Vagina (tissue), 2 donors: ENCODE data around the gene PXK. TPM values are rescaled to one million over a fixed set of nuclear protein-coding genes. Genes with fewer than 3 reads are reported as not detected.

Experiments
- DNase-seq, 2 donors: peaks; one replicate each; pipeline ENCODE4 v3.0.0-alpha.2; 2017; ENCODE audit errors: extremely low spot score in 2 of 2
- H3K27ac ChIP-seq: fragments of 200-600 bp; sonication (generic); one replicate; pipeline ENCODE4 v1.5.1; 2019
- H3K27me3 ChIP-seq: fragments of 200-600 bp; sonication (generic); one replicate; pipeline ENCODE4 v1.5.1; 2019
- H3K36me3 ChIP-seq, 2 donors: fragments of 200-600 bp; sonication (generic); one replicate each; pipeline ENCODE4 v1.5.1; 2017 to 2019
- H3K4me1 ChIP-seq: fragments of 200-600 bp; sonication (generic); one replicate; pipeline ENCODE4 v1.5.1; 2019
- H3K4me3 ChIP-seq, 2 donors: fragments of 200-600 bp; sonication (generic); 1 replicate in 1 of 2; 2 replicates in 1 of 2; pipeline ENCODE4 v1.5.1; 2016 to 2019
- H3K9me3 ChIP-seq: fragments of 200-600 bp; sonication (generic); one replicate; pipeline ENCODE4 v1.5.1; 2019
- CTCF ChIP-seq, 3 experiments: fragments of 450-650 bp in 2 of 3; fragments of 200-600 bp in 1 of 3; sonication (generic) in 1 of 3; IDR thresholded peaks; one replicate each; pipeline ENCODE4 v1.5.1; 2017 to 2019; ENCODE audit warnings: antibody characterized with exemption in 3 of 3, mild to moderate bottlenecking in 2 of 3, moderate library complexity in 2 of 3
- POLR2A ChIP-seq, 2 donors: fragments of 450-650 bp; IDR thresholded peaks; one replicate each; pipeline ENCODE4 v1.6.1; 2017; ENCODE audit warnings: antibody characterized with exemption in 2 of 2, mild to moderate bottlenecking in 2 of 2, moderate library complexity in 2 of 2
- POLR2AphosphoS5 ChIP-seq, 2 donors: sonication (generic); formaldehyde crosslinking; IDR thresholded peaks; one replicate each; pipeline ENCODE4 v1.9.0; 2017; ENCODE audit warnings: antibody characterized with exemption in 2 of 2, mild to moderate bottlenecking in 2 of 2, low read depth in 1 of 2; ENCODE audit not compliant: insufficient read depth in 1 of 2
- intact Hi-C: fragments of 100-400 bp; cut with DNase I; formaldehyde crosslinking; loops from one replicate; pipeline ENCODE4 v1.15.1; 2023
- small RNA-seq: library from RNA; depleted of rRNA; stranded (forward); fragments of <200 nt; gene quantifications from one replicate; pipeline ENCODE3, GENCODE V24; 2016
- total RNA-seq: library from RNA; depleted of rRNA; stranded (reverse); fragments of >200 nt; gene quantifications from one replicate; pipeline ENCODE4 v1.2.3, GENCODE V29; 2016

Gene PXK
- total RNA-seq, 1 donor from 2014 or later, result 59.9 TPM

- H3K27ac ChIP-seq, result no peak overlapping the region
- intact Hi-C loops, result no loop called here
- H3K4me1 ChIP-seq, result peaks cover 18% of the 10 kb centered on the region
- DNase-seq, result no peak
- no peaks in the 10 kb centered on the region for H3K9me3 ChIP-seq
- H3K27me3 ChIP-seq, result no peaks in the 10 kb centered on the region
- no peak overlapping the region for H3K4me3 ChIP-seq
- TF ChIP-seq POLR2A (IDR thresholded peaks at IDR 0.05) (no peak), POLR2AphosphoS5 (IDR thresholded peaks at IDR 0.05; ENCODE audit: insufficient read depth in 1 of 2, low read depth in 1 of 2) (peak in 1 of 2 donors; percentile 72)
- no peaks in the 10 kb centered on the region for H3K36me3 ChIP-seq
Measured at GRCh38 chr3:58471025-58471887, 138.6 kb downstream of the PXK start.

GRCh38 chr3:58473275-58473674 lies 140.6 kb downstream of the PXK start:
- Histone ChIP-seq H3K27ac (no peak overlapping the region), H3K4me1 (peaks cover 18% of the 10 kb centered on the region), H3K4me3 (no peak overlapping the region), H3K9me3 (no peaks in the 10 kb centered on the region), H3K36me3 (no peaks in the 10 kb centered on the region), H3K27me3 (no peaks in the 10 kb centered on the region)
- DNase-seq, result no peak
- TF ChIP-seq POLR2A (IDR thresholded peaks at IDR 0.05) (no peak), POLR2AphosphoS5 (IDR thresholded peaks at IDR 0.05; ENCODE audit: insufficient read depth in 1 of 2, low read depth in 1 of 2) (no peak)
- intact Hi-C loops, result no loop called here

- intact Hi-C loops, result no loop called here
- TF ChIP-seq CTCF (IDR thresholded peaks at IDR 0.05) (no peak), POLR2AphosphoS5 (IDR thresholded peaks at IDR 0.05; ENCODE audit: insufficient read depth in 1 of 2, low read depth in 1 of 2) (no peak), POLR2A (IDR thresholded peaks at IDR 0.05) (no peak)
- H3K4me1 ChIP-seq, result peaks cover 18% of the 10 kb centered on the region
- no peaks in the 10 kb centered on the region for H3K36me3 ChIP-seq
- H3K27ac ChIP-seq, result no peak overlapping the region
- H3K4me3 ChIP-seq, result no peak overlapping the region
- H3K9me3 ChIP-seq, result no peaks in the 10 kb centered on the region
- no peak for DNase-seq
- H3K27me3 ChIP-seq, result no peaks in the 10 kb centered on the region
Measured at GRCh38 chr3:58474348-58474911, 141.7 kb downstream of the PXK start.

- Histone ChIP-seq H3K27ac (no peak overlapping the region), H3K4me1 (peaks cover 18% of the 10 kb centered on the region), H3K9me3 (no peaks in the 10 kb centered on the region), H3K36me3 (no peaks in the 10 kb centered on the region), H3K4me3 (no peak overlapping the region), H3K27me3 (no peaks in the 10 kb centered on the region)
- no peak for DNase-seq
- intact Hi-C loops, result no loop called here
- no peak for TF ChIP-seq POLR2AphosphoS5 (IDR thresholded peaks at IDR 0.05; ENCODE audit: insufficient read depth in 1 of 2, low read depth in 1 of 2)
- no peak for TF ChIP-seq CTCF (IDR thresholded peaks at IDR 0.05)
- no peak for TF ChIP-seq POLR2A (IDR thresholded peaks at IDR 0.05)
Measured at GRCh38 chr3:58474967-58475578, 142.4 kb downstream of the PXK start.

Small RNA genes lying within 50 kb of the gene (small RNA-seq; reads per million reads assigned to genes)
- gene AC098479.1, result not detected

Other genes starting within 250 kb of the PXK start
- 13.3 TPM for gene DNASE1L3, start 121.9 kb upstream of the PXK start, total RNA-seq
- gene ABHD6, start 95.1 kb upstream of the PXK start, total RNA-seq, result 18.9 TPM
- 16.9 TPM for gene RPP14, start 26.6 kb upstream of the PXK start, total RNA-seq
- gene HTD2, start 26.4 kb upstream of the PXK start, total RNA-seq, result 3.7 TPM
- gene PDHB, start 100.9 kb downstream of the PXK start, total RNA-seq, result 76.1 TPM
- gene KCTD6, start 159.2 kb downstream of the PXK start, total RNA-seq, result 19.6 TPM
- 24.8 TPM for gene ACOX2, start 204.3 kb downstream of the PXK start, total RNA-seq
- gene FAM107A, start 244.5 kb downstream of the PXK start, total RNA-seq, result 88.6 TPM